ENCODE measurements around the gene BLOC1S5. TPM values are rescaled to one million over a fixed set of nuclear protein-coding genes. Genes with fewer than 3 reads are reported as not detected.

The BLOC1S5 gene
- total RNA-seq, result 10 to 100 TPM; 12.5 to 26.2 (median 16.6) TPM

- Histone ChIP-seq H3K27ac (peak within 1 kb of the TSS; percentile 88 to 95), H3K9me3 (no peaks in the 10 kb centered on the region), H3K4me1 (no peaks in the 10 kb centered on the region), H3K4me3 (peak within 1 kb of the TSS; percentile 88 to 92 (median 89)), H3K36me3 (no peaks in the 10 kb centered on the region), H3K27me3 (no peaks in the 10 kb centered on the region)
- DNase-seq (ENCODE audit: low spot score in 2 of 2), result peak; percentile 93 to 96
- intact Hi-C loops (cut with DNase I; ENCODE audit: low total_unique reads), result loop anchor here (5.0 kb wide), 1 partner anchor 38 kb away; the partner anchor contains the start of gene EEF1E1
- TF ChIP-seq CTCF (IDR thresholded peaks at IDR 0.05) (peak in 1 of 3 donors; percentile 14), POLR2A (IDR thresholded peaks at IDR 0.05) (peak; percentile 52), POLR2AphosphoS5 (IDR thresholded peaks at IDR 0.05) (peak; percentile 61 to 79 (median 67))
Measured at GRCh38 chr6:8063761-8064637, at the start of gene BLOC1S5. Gene BLOC1S5, minus strand, starts transcription at chr6:8064389. Its CDS starts 13 bp downstream, at chr6:8064376.

- no peak for DNase-seq (ENCODE audit: low spot score in 2 of 2)
- Histone ChIP-seq H3K27me3 (no peaks in the 10 kb centered on the region), H3K27ac (no peak overlapping the region), H3K9me3 (no peaks in the 10 kb centered on the region), H3K4me3 (no peak overlapping the region), H3K36me3 (no peaks in the 10 kb centered on the region), H3K4me1 (no peaks in the 10 kb centered on the region)
- intact Hi-C loops (cut with DNase I; ENCODE audit: low total_unique reads), result no loop called here
- TF ChIP-seq POLR2A (IDR thresholded peaks at IDR 0.05) (no peak), POLR2AphosphoS5 (IDR thresholded peaks at IDR 0.05) (no peak), CTCF (IDR thresholded peaks at IDR 0.05) (no peak)
Measured at GRCh38 chr6:8113131-8113654, 49.0 kb upstream of the BLOC1S5 start.

GRCh38 chr6:8110725-8111124 lies 46.5 kb upstream of the BLOC1S5 start:
- H3K4me3 ChIP-seq, result no peak overlapping the region
- no peaks in the 10 kb centered on the region for H3K4me1 ChIP-seq
- TF ChIP-seq POLR2A (IDR thresholded peaks at IDR 0.05) (no peak), CTCF (IDR thresholded peaks at IDR 0.05) (no peak), POLR2AphosphoS5 (IDR thresholded peaks at IDR 0.05) (no peak)
- H3K27me3 ChIP-seq, result no peaks in the 10 kb centered on the region
- no peak for DNase-seq (ENCODE audit: low spot score in 2 of 2)
- intact Hi-C loops (cut with DNase I; ENCODE audit: low total_unique reads), result no loop called here
- no peaks in the 10 kb centered on the region for H3K9me3 ChIP-seq
- H3K36me3 ChIP-seq, result no peaks in the 10 kb centered on the region
- H3K27ac ChIP-seq, result no peak overlapping the region

GRCh38 chr6:8110117-8110721 lies 46.0 kb upstream of the BLOC1S5 start:
- intact Hi-C loops (cut with DNase I; ENCODE audit: low total_unique reads), result no loop called here
- H3K27ac ChIP-seq, result no peak overlapping the region
- H3K9me3 ChIP-seq, result no peaks in the 10 kb centered on the region
- DNase-seq (ENCODE audit: low spot score in 2 of 2), result no peak
- TF ChIP-seq POLR2AphosphoS5 (IDR thresholded peaks at IDR 0.05) (no peak), CTCF (IDR thresholded peaks at IDR 0.05) (no peak), POLR2A (IDR thresholded peaks at IDR 0.05) (no peak)
- H3K4me1 ChIP-seq, result no peaks in the 10 kb centered on the region
- H3K27me3 ChIP-seq, result no peaks in the 10 kb centered on the region
- H3K36me3 ChIP-seq, result no peaks in the 10 kb centered on the region
- no peak overlapping the region for H3K4me3 ChIP-seq
